Right lobe of liver (tissue), 6 donors: ENCODE results near the gene TBCCD1. TPM values are rescaled to one million over a fixed set of nuclear protein-coding genes. Genes with fewer than 3 reads are reported as not detected.

Experiments
- ATAC-seq, 4 donors: fragments of 200-7000 bp; cut with Tn5 transposase; one replicate each; pipeline ENCODE4 v1.9.1; 2020; ENCODE audit warnings: mild to moderate bottlenecking in 4 of 4, moderate library complexity in 4 of 4
- DNase-seq, 3 donors: peaks; one replicate each; pipeline ENCODE4 v3.0.0-alpha.2; 2020
- H3K27ac ChIP-seq, 3 donors: fragments of 200-600 bp; one replicate each; pipeline ENCODE4 v1.8.0; 2022
- H3K27me3 ChIP-seq, 2 donors: fragments of 200-600 bp; one replicate each; pipeline ENCODE4 v1.8.0; 2022
- H3K36me3 ChIP-seq, 4 donors: fragments of 200-600 bp; sonication (generic) in 1 of 4; one replicate each; pipeline versions ENCODE4 v1.5.1 to v1.8.0; 2017 to 2022; ENCODE audit warnings: control low read depth in 1 of 4
- H3K4me1 ChIP-seq, 4 donors: fragments of 200-600 bp; sonication (generic) in 1 of 4; one replicate each; pipeline versions ENCODE4 v1.5.1 to v1.8.0; 2017 to 2022; ENCODE audit warnings: control low read depth in 1 of 4
- H3K4me3 ChIP-seq, 3 donors: fragments of 200-600 bp; one replicate each; pipeline ENCODE4 v1.8.0; 2022
- H3K9me3 ChIP-seq, 4 donors: fragments of 200-600 bp; sonication (generic) in 1 of 4; one replicate each; pipeline versions ENCODE4 v1.5.1 to v1.8.0; 2017 to 2022; ENCODE audit warnings: control low read depth in 1 of 4
- CTCF ChIP-seq, 4 donors: fragments of 200-600 bp in 3 of 4; fragments of 450-650 bp in 1 of 4; IDR thresholded peaks; one replicate each; pipeline versions ENCODE4 v1.5.1 to v1.8.0; 2016 to 2022; ENCODE audit warnings: antibody characterized with exemption in 4 of 4, mild to moderate bottlenecking in 2 of 4
- POLR2A ChIP-seq: fragments of 450-650 bp; IDR thresholded peaks from one replicate; pipeline ENCODE4 v1.6.1; 2017; ENCODE audit warnings: antibody characterized with exemption, mild to moderate bottlenecking
- WGBS: methylation state at CpG from one replicate; pipeline ENCODE4 v1.1.6; 2018; ENCODE audit warnings: low coverage, low lambda C conversion rate; ENCODE audit not compliant: insufficient coverage; ENCODE audit errors: missing lambda C conversion rate; 5-methylcytosine and 5-hydroxymethylcytosine counted together
- intact Hi-C, 2 donors: fragments of 100-400 bp; cut with DNase I; formaldehyde crosslinking; loops; one replicate each; pipeline versions ENCODE4 v1.11.2 to v1.14.1; 2022
- total RNA-seq, 6 experiments: library from RNA; depleted of rRNA in 2 of 6; stranded (reverse); fragments of >200 nt in 2 of 6; fragmentation: NEBNext Ultra II Directional in 3 of 6; extraction: Animal tissue kit (Norgen Biotek cat#: 25700) in 3 of 6; gene quantifications; one replicate each; pipeline versions ENCODE4 v1.1.0 to v1.2.4, GENCODE V29; 2016 to 2023
- donor health status: DM: no; HTN: yes; CAD: no.
- donor health status: DM: no; HTN: no; CAD: no.
- donor health status: DM: no; HTN: no; CAD: no.
- donor health status: DM: no; HTN: yes; CAD: no.
- donor health status: DM: no; HTN: yes; CAD: no.

Gene TBCCD1
- total RNA-seq, 6 experiments from 2014 or later = 6.7 to 8.7 (median 7.5) TPM

DNA sequence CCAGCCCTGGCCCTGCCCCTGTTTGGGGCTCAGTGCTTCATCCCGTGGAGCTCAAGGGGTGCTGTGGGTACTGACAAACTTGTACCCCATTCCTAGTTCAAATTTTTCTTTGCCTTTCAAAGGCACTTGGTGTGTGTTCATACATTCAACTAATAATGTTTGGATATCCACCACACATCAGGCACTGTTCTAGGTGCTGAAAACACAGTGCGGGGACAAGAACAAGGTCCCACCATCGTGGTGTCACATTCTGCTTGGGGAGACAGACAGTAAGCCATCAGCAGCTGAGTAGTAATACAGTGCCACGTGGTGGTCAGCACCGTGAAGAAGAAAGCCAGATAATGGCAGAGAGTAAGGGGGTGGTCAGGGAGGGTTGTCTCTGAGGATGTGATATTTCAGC is 55.4 kb downstream of the TBCCD1 start:
- no peak overlapping the region for H3K4me3 ChIP-seq

DNA sequence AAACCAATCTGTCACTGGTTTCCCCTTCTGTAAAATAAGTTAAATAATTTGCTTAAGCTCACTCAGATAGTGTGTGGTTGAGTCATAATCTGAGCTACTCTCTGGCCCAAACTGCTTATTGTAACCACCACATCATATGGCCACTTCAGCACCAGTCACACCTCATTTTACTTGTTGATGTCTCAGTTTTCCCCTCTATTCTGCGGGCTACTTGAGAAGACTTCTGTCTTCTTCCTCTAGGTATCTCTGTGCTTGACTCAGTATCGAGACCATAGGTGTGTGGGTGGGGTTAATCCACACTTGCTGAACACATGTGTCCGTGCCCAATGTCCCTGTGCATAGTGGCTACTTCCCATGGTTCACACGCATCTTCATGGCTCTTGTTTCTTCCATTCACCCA is 55.9 kb downstream of the TBCCD1 start:
- TF ChIP-seq CTCF (IDR thresholded peaks at IDR 0.05) (no peak), POLR2A (no peak)
- H3K27ac ChIP-seq = no peak overlapping the region
- ATAC-seq (no peak), DNase-seq (no peak)
- H3K9me3 ChIP-seq = no peaks in the 10 kb centered on the region
- WGBS = 70% methylated on average over 3 of the region's 4 CpGs
- no peaks in the 10 kb centered on the region for H3K27me3 ChIP-seq
- H3K4me1 ChIP-seq = no peaks in the 10 kb centered on the region
- H3K36me3 ChIP-seq = no peaks in the 10 kb centered on the region
- intact Hi-C loops = no loop called here
- H3K4me3 ChIP-seq = no peak overlapping the region

More for the DNA sequence above, 55.4 kb downstream of the TBCCD1 start:
- Histone ChIP-seq H3K27ac (no peak overlapping the region), H3K4me1 (no peaks in the 10 kb centered on the region), H3K9me3 (no peaks in the 10 kb centered on the region), H3K27me3 (no peaks in the 10 kb centered on the region), H3K36me3 (no peaks in the 10 kb centered on the region)
- 66% methylated on average over 5 of the region's 5 CpGs for WGBS
- TF ChIP-seq CTCF (IDR thresholded peaks at IDR 0.05) = no peak
- TF ChIP-seq POLR2A = no peak
- intact Hi-C loops = no loop called here
- ATAC-seq (no peak), DNase-seq (no peak)

- no peak overlapping the region for H3K4me3 ChIP-seq
- no peaks in the 10 kb centered on the region for H3K4me1 ChIP-seq
- no peaks in the 10 kb centered on the region for H3K36me3 ChIP-seq
- no peak for TF ChIP-seq CTCF (IDR thresholded peaks at IDR 0.05)
- no peak for TF ChIP-seq POLR2A
- H3K27ac ChIP-seq = no peak overlapping the region
- 73% methylated on average over 4 of the region's 9 CpGs for WGBS
- DNase-seq (no peak), ATAC-seq (no peak)
- intact Hi-C loops = no loop called here
- no peaks in the 10 kb centered on the region for H3K27me3 ChIP-seq
- H3K9me3 ChIP-seq = no peaks in the 10 kb centered on the region
These were observed 56.6 kb downstream of the TBCCD1 start for GRCh38 chr3:186510374-186511079.

DNA sequence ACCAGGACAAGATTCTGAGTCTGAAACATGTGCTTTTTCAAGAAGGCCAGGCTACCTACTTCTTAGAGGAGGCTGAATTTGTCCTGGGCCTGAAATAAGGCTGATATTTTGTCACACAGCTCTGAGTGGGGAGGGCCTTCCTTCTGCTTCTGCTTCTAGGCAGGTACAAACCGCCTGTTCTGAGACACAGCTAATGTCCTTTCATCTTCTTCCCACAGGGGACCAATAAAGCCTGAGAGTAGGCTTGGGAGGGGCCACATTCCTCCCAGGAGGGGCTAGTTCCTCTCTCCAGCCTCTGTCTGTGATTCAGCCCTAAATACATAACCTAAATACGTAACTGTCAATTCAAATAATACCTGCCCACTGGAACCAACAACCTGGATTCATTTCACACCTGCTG is 57.7 kb downstream of the TBCCD1 start:
- no peak for ATAC-seq
- H3K27me3 ChIP-seq = no peaks in the 10 kb centered on the region
- no peak for DNase-seq
- no peak overlapping the region for H3K4me3 ChIP-seq
- 79% methylated on average over 2 of the region's 2 CpGs for WGBS
- no peaks in the 10 kb centered on the region for H3K36me3 ChIP-seq
- intact Hi-C loops = no loop called here
- H3K9me3 ChIP-seq = no peaks in the 10 kb centered on the region
- no peaks in the 10 kb centered on the region for H3K4me1 ChIP-seq
- H3K27ac ChIP-seq = no peak overlapping the region
- TF ChIP-seq POLR2A (no peak), CTCF (IDR thresholded peaks at IDR 0.05) (no peak)
